Progenitor cell of endocrine pancreas (in vitro differentiated cells): ENCODE measurements around the gene IGSF11. TPM values are rescaled to one million over a fixed set of nuclear protein-coding genes. Genes with fewer than 3 reads are reported as not detected.

Experiments used
- DNase-seq: peaks from one replicate; pipeline ENCODE4 v3.0.0; 2021; ENCODE audit warnings: low spot score; ENCODE audit not compliant: unreplicated experiment
- H3K27ac Mint-ChIP-seq: 2 replicates; pipeline ENCODE4 v1.8.0; 2021; ENCODE audit warnings: mild to moderate bottlenecking, moderate library complexity, mixed read lengths
- H3K27me3 Mint-ChIP-seq: 2 replicates; pipeline ENCODE4 v1.8.0; 2021; ENCODE audit warnings: mixed read lengths
- H3K36me3 Mint-ChIP-seq: 2 replicates; pipeline ENCODE4 v1.8.0; 2022; ENCODE audit warnings: mixed read lengths; ENCODE audit not compliant: insufficient read depth
- H3K4me1 Mint-ChIP-seq: 2 replicates; pipeline ENCODE4 v1.8.0; 2021; ENCODE audit warnings: low read depth, mixed read lengths
- H3K4me3 Mint-ChIP-seq: 2 replicates; pipeline ENCODE4 v1.8.0; 2021; ENCODE audit warnings: low read depth, mild to moderate bottlenecking, moderate library complexity, mixed read lengths
- H3K9me3 Mint-ChIP-seq: 2 replicates; pipeline ENCODE4 v1.8.0; 2021; ENCODE audit warnings: low read depth, mixed read lengths
- total RNA-seq: library from RNA; stranded (reverse); gene quantifications from 2 replicates; pipeline ENCODE4 v1.2.1, GENCODE V29; 2021
- TF ChIP-seq, protein P1 (sequence below): fragments of 200-600 bp; sonication (generic); IDR thresholded peaks from one replicate; pipeline ENCODE4 v1.5.0; 2021; ENCODE audit warnings: antibody characterized with exemption, mild to moderate bottlenecking; ENCODE audit not compliant: unreplicated experiment

IGSF11 gene
- total RNA-seq, 1 donor from 2014 or later, result 2.2 TPM

- peaks cover 33% of the 10 kb centered on the region for H3K27me3 Mint-ChIP-seq
- H3K27ac Mint-ChIP-seq, result peak overlapping the region; percentile 99
- no peaks in the 10 kb centered on the region for H3K36me3 Mint-ChIP-seq
- peaks cover 4% of the 10 kb centered on the region for H3K4me1 Mint-ChIP-seq
- TF ChIP-seq, protein P1, sequence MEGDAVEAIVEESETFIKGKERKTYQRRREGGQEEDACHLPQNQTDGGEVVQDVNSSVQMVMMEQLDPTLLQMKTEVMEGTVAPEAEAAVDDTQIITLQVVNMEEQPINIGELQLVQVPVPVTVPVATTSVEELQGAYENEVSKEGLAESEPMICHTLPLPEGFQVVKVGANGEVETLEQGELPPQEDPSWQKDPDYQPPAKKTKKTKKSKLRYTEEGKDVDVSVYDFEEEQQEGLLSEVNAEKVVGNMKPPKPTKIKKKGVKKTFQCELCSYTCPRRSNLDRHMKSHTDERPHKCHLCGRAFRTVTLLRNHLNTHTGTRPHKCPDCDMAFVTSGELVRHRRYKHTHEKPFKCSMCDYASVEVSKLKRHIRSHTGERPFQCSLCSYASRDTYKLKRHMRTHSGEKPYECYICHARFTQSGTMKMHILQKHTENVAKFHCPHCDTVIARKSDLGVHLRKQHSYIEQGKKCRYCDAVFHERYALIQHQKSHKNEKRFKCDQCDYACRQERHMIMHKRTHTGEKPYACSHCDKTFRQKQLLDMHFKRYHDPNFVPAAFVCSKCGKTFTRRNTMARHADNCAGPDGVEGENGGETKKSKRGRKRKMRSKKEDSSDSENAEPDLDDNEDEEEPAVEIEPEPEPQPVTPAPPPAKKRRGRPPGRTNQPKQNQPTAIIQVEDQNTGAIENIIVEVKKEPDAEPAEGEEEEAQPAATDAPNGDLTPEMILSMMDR, result no peak
- H3K4me3 Mint-ChIP-seq, result peak overlapping the region; percentile 97
- no peaks in the 10 kb centered on the region for H3K9me3 Mint-ChIP-seq
- no peak for DNase-seq
Measured at GRCh38 chr3:119033393-119034255, 1.0 kb downstream of the IGSF11 start.

DNA sequence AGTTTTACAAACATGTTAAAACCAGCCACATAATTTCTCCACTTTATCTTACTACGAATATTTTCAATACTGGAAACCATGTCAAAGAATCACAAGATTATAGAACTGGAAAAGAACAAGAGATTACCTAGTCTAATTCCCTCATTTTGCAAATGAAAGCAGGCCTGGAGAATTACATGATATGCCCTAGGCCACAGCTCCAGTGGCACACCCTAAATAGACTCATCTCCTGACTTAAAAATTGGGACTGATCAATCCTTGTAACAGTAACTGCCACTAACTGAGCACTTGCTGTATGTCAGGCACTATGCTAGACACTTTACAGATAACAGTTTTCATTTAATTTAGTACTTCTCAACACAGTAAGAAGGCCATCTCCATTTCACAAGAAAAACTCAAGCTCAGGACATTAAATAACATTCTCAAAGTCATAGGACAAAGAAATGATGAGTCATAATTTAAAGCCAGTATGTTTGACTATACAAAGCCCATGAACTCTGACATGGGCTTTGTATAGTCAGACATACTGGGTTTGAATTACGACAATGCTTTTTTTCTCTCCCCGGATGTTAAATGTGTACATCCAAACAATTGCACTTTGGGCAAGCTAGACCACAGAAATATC is 9.4 kb downstream of the IGSF11 start:
- TF ChIP-seq, protein P1, result no peak
- H3K36me3 Mint-ChIP-seq, result no peaks in the 10 kb centered on the region
- H3K27me3 Mint-ChIP-seq, result peaks cover 2% of the 10 kb centered on the region
- DNase-seq, result no peak
- no peak overlapping the region for H3K27ac Mint-ChIP-seq
- H3K9me3 Mint-ChIP-seq, result no peaks in the 10 kb centered on the region
- peaks cover 5% of the 10 kb centered on the region for H3K4me1 Mint-ChIP-seq
- no peak overlapping the region for H3K4me3 Mint-ChIP-seq

DNA sequence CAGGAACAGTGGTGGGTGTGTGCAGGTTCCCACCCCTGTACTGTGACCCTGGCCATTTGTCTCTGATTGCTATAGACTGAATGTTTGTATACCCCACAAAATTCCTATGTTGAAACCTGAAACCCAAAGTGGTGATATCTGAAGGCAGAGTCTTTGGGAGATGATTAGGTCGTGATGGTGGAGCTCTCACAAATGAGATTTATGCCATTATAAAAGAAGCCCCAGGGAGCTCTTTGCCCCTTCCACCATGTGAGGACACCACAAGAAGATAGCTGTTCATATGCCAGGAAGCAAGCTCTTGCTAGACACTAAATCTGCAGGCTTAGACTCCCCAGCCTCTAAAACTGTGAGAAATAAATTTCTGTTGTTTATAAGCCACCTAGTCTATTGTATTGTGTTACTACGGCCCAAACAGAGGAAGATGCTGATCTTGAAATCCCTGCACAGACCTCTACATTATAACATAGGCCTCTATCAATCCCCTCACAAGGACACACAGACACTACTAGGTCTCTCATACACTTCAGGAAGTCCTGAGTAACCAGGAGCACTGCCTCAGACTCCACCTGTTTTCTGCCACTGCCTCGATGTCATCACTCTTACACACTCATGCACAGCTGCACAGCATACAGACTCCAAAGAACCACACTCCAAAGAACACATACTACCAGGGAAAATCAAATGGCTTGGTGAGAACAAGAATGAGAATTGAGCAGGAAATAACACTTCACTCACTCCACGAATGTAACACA is 14.7 kb downstream of the IGSF11 start:
- Mint-ChIP-seq H3K27ac (peak overlapping the region; percentile 35), H3K27me3 (no peaks in the 10 kb centered on the region), H3K9me3 (no peaks in the 10 kb centered on the region), H3K4me1 (peaks cover 33% of the 10 kb centered on the region), H3K4me3 (no peak overlapping the region), H3K36me3 (no peaks in the 10 kb centered on the region)
- TF ChIP-seq, protein P1, result no peak
- no peak for DNase-seq

DNA sequence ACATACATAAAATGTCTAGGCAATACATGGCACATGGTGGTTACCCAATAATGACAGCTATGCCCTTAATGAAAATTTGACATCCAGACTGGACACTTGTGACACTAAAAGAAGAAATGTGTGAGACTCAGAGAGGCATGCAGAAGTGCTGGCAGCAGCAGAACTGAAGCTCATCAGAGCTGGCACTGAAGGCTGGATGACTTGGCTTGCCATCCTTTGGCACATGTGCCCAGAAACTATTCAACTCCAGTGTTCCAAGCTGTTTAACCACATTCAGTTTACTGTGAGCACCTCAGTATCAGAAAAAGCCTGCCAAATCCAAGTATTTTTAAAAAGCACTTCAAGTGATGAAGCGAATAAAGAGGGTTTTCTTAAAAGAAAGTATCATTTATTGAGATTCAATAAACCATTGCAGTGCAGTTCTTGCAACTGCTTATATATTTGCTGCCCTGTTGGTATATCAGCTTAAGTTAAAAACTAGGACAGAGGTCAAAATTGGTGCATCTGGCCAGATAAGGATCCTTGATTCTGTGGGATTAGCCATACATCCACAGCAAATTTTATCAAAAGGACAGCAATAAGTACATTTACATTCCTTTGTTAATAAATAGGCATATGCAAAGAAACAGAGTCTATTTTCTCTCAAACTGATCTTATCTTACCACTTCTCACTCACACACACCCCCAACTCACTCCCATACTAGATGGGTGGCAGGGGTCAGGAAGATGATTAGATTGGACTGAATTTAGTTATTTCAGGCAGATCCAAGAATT is 15.8 kb downstream of the IGSF11 start:
- Mint-ChIP-seq H3K4me1 (peaks cover 33% of the 10 kb centered on the region), H3K27me3 (no peaks in the 10 kb centered on the region), H3K9me3 (no peaks in the 10 kb centered on the region), H3K4me3 (no peak overlapping the region), H3K27ac (no peak overlapping the region), H3K36me3 (no peaks in the 10 kb centered on the region)
- no peak for DNase-seq
- TF ChIP-seq, protein P1, result no peak
